Keratinocyte (primary cell): ENCODE data around the gene P2RY12. TPM values are rescaled to one million over a fixed set of nuclear protein-coding genes. Genes with fewer than 3 reads are reported as not detected.

Experiments used
- DNase-seq: peaks from one replicate; pipeline ENCODE4 v3.0.0-alpha.2; 2011; ENCODE audit warnings: low read depth, missing footprints, low spot score
- FAIRE-seq: peaks from 2 replicates; lab custom pipeline; 2011; peaks lifted over from hg19 to GRCh38; lab: Jason Lieb, UNC
- H2AFZ ChIP-seq: 2 replicates; pipeline ENCODE4 v1.6.0; 2012; ENCODE audit warnings: low read length, control low read depth, inconsistent platforms; ENCODE audit not compliant: control insufficient read depth
- H3K27ac ChIP-seq: 2 replicates; pipeline ENCODE4 v1.5.1; 2011; ENCODE audit warnings: low read length; ENCODE audit not compliant: control insufficient read depth, insufficient read depth
- H3K27me3 ChIP-seq: 3 replicates; pipeline ENCODE4 v1.6.0; 2011; ENCODE audit warnings: low read length; ENCODE audit not compliant: control insufficient read depth, insufficient read depth; ENCODE audit errors: extremely low read depth
- H3K36me3 ChIP-seq, 2 experiments: 2 replicates in 1 of 2; 3 replicates in 1 of 2; pipeline ENCODE4 v1.5.1; 2011; ENCODE audit warnings: low read length in 2 of 2, mild to moderate bottlenecking in 1 of 2; ENCODE audit not compliant: control insufficient read depth in 2 of 2, insufficient read depth in 2 of 2; ENCODE audit errors: extremely low read depth in 1 of 2
- H3K4me1 ChIP-seq: 3 replicates; pipeline ENCODE4 v1.5.1; 2011; ENCODE audit warnings: low read length; ENCODE audit not compliant: control insufficient read depth, insufficient read depth; ENCODE audit errors: extremely low read depth
- H3K4me2 ChIP-seq: 3 replicates; pipeline ENCODE4 v1.6.0; 2011; ENCODE audit warnings: low read depth, low read length; ENCODE audit not compliant: control insufficient read depth, insufficient read depth; ENCODE audit errors: extremely low read depth
- H3K4me3 ChIP-seq, 3 experiments: fragments of 200-600 bp in 1 of 3; sonication (generic) in 1 of 3; 2 replicates in 2 of 3; 3 replicates in 1 of 3; pipeline ENCODE4 v1.5.1; 2011 to 2016; ENCODE audit warnings: low read length in 3 of 3, mild to moderate bottlenecking in 3 of 3, control low read depth in 2 of 3, inconsistent platforms in 1 of 3, low read depth in 1 of 3, mixed read lengths in 1 of 3, mixed run types in 1 of 3, moderate library complexity in 1 of 3; ENCODE audit not compliant: control insufficient read depth in 2 of 3, insufficient read depth in 2 of 3; ENCODE audit errors: extremely low read depth in 1 of 3
- H3K79me2 ChIP-seq: 2 replicates; pipeline ENCODE4 v1.6.0; 2012; ENCODE audit warnings: low read length; ENCODE audit not compliant: control insufficient read depth, insufficient read depth
- H3K9ac ChIP-seq: 3 replicates; pipeline ENCODE4 v1.6.0; 2011; ENCODE audit warnings: low read length; ENCODE audit not compliant: control insufficient read depth, insufficient read depth; ENCODE audit errors: extremely low read depth
- H3K9me1 ChIP-seq: 3 replicates; pipeline ENCODE4 v1.6.0; 2011; ENCODE audit warnings: low read length; ENCODE audit not compliant: control insufficient read depth, insufficient read depth; ENCODE audit errors: extremely low read depth
- H3K9me3 ChIP-seq: 2 replicates; pipeline ENCODE4 v1.5.1; 2012; ENCODE audit warnings: low read depth, low read length; ENCODE audit not compliant: control insufficient read depth
- H4K20me1 ChIP-seq: 3 replicates; pipeline ENCODE4 v1.6.0; 2011; ENCODE audit warnings: low read length; ENCODE audit not compliant: control insufficient read depth, insufficient read depth; ENCODE audit errors: extremely low read depth
- CTCF ChIP-seq, 3 experiments: IDR thresholded peaks in 1 of 3; conservative IDR thresholded peaks in 1 of 3; optimal IDR thresholded peaks in 1 of 3; 2 replicates in 2 of 3; 3 replicates in 1 of 3; pipeline versions ENCODE3 to v1.5.1; 2011; ENCODE audit warnings: low read length in 3 of 3, mild to moderate bottlenecking in 3 of 3, moderate library complexity in 2 of 3, control low read depth in 1 of 3, inconsistent platforms in 1 of 3; ENCODE audit not compliant: insufficient read depth in 2 of 3; ENCODE audit errors: extremely low read depth in 1 of 3
- EZH2 ChIP-seq: IDR thresholded peaks from one replicate; pipeline ENCODE4 v1.6.1; 2012; ENCODE audit warnings: inconsistent platforms, mild to moderate bottlenecking, low read length, moderate library complexity
- dilution Hi-C: fragments of 300-500 bp; cut with MboI; formaldehyde crosslinking; loops from one replicate; pipeline ENCODE4 v1.7.0; 2020; ENCODE audit warnings: low sequenced_read_pairs; ENCODE audit not compliant: extremely low pct_ligation_motif_present
- polyA plus RNA-seq, 5 experiments: library from polyadenylated mRNA; depleted of rRNA in 3 of 5; stranded (reverse) in 3 of 5; stranded (forward) in 1 of 5; unstranded in 1 of 5; fragments of >200 nt; gene quantifications; 1 replicate in 1 of 5; 2 replicates in 3 of 5; 3 replicates in 1 of 5; pipeline versions ENCODE4 v1.2.1 to v1.2.3, GENCODE V29; 2011 to 2012; ENCODE audit warnings: missing spikeins in 2 of 5, low read depth in 1 of 5, low replicate concordance in 1 of 5

Gene P2RY12
- polyA plus RNA-seq, 1 donor (not counting 4 experiments of a cell fraction or from before 2014, with no cell fraction given) = not detected

GRCh38 chr3:151431940-151432339 is 47.4 kb upstream of the P2RY12 start:
- Histone ChIP-seq H3K27me3 (no peaks in the 10 kb centered on the region), H3K4me2 (no peak overlapping the region), H3K4me3 (no peak overlapping the region), H3K36me3 (no peaks in the 10 kb centered on the region), H4K20me1 (no peaks in the 10 kb centered on the region), H3K9me3 (no peaks in the 10 kb centered on the region), H3K9ac (no peak overlapping the region), H3K27ac (peak overlapping the region; percentile 16), H2AFZ (no peak overlapping the region), H3K4me1 (peaks cover 10% of the 10 kb centered on the region), H3K9me1 (no peaks in the 10 kb centered on the region), H3K79me2 (no peaks in the 10 kb centered on the region)
- FAIRE-seq (peak; percentile 79), DNase-seq (peak; percentile 46)
- dilution Hi-C loops = no loop called here
- TF ChIP-seq CTCF (optimal IDR thresholded peaks at IDR 0.05 in 1 of 3, IDR thresholded peaks at IDR 0.05 in 1 of 3, conservative IDR thresholded peaks at IDR 0.05 in 1 of 3; ENCODE audit: extremely low read depth in 1 of 3, insufficient read depth in 2 of 3, low read length in 3 of 3) = no peak
- TF ChIP-seq EZH2 = no peak

- Histone ChIP-seq H3K9me1 (no peaks in the 10 kb centered on the region), H3K36me3 (no peaks in the 10 kb centered on the region), H3K27me3 (no peaks in the 10 kb centered on the region), H2AFZ (no peak overlapping the region), H3K27ac (no peak overlapping the region), H3K9ac (no peak overlapping the region), H3K4me2 (no peak overlapping the region), H4K20me1 (no peaks in the 10 kb centered on the region), H3K79me2 (no peaks in the 10 kb centered on the region), H3K4me1 (peaks cover 10% of the 10 kb centered on the region), H3K9me3 (no peaks in the 10 kb centered on the region), H3K4me3 (no peak overlapping the region)
- DNase-seq = no peak
- FAIRE-seq = peak; percentile 13
- no peak for TF ChIP-seq CTCF (optimal IDR thresholded peaks at IDR 0.05 in 1 of 3, IDR thresholded peaks at IDR 0.05 in 1 of 3, conservative IDR thresholded peaks at IDR 0.05 in 1 of 3; ENCODE audit: extremely low read depth in 1 of 3, insufficient read depth in 2 of 3, low read length in 3 of 3)
- TF ChIP-seq EZH2 = no peak
- dilution Hi-C loops = no loop called here
Measured at GRCh38 chr3:151430821-151431484, 46.4 kb upstream of the P2RY12 start.
